SK-N-SH treated with all-trans-retinoic acid at 6 μM for 48 hours (cell line): ENCODE measurements around the gene HJV.

Experiments
- ARNTL ChIP-seq: fragments of 450-650 bp; formaldehyde crosslinking; IDR thresholded peaks from 2 replicates; pipeline ENCODE4 v1.5.0; 2020; ENCODE audit warnings: low read depth, mild to moderate bottlenecking, moderate library complexity, borderline replicate concordance
- CREB5 ChIP-seq: fragments of 250-450 bp; sonication (Bioruptor Pico); IDR thresholded peaks from 2 replicates; pipeline ENCODE4 v1.5.1; 2020; ENCODE audit warnings: low read depth, mild to moderate bottlenecking, moderate library complexity
- ESRRG ChIP-seq: fragments of 250-450 bp; sonication (Bioruptor Pico); IDR thresholded peaks from 2 replicates; pipeline ENCODE4 v1.6.1; 2021; ENCODE audit warnings: mild to moderate bottlenecking
- GLIS3 ChIP-seq: fragments of 250-450 bp; sonication (Bioruptor Pico); IDR thresholded peaks from 2 replicates; pipeline ENCODE4 v1.5.0; 2020; ENCODE audit warnings: mild to moderate bottlenecking, moderate library complexity
- ISL1 ChIP-seq: fragments of 250-450 bp; sonication (Bioruptor Pico); IDR thresholded peaks from 2 replicates; pipeline ENCODE4 v2.1.2; 2022; ENCODE audit warnings: mild to moderate bottlenecking, moderate library complexity
- OSR1 ChIP-seq: fragments of 250-450 bp; sonication (Bioruptor Pico); IDR thresholded peaks from 2 replicates; pipeline ENCODE4 v1.8.0; 2022; ENCODE audit warnings: moderate library complexity, mild to moderate bottlenecking, inconsistent platforms
- POU6F1 ChIP-seq: fragments of 250-450 bp; sonication (Bioruptor Pico); IDR thresholded peaks from 2 replicates; pipeline ENCODE4 v1.8.0; 2021; ENCODE audit warnings: low read depth, mild to moderate bottlenecking, moderate library complexity, borderline replicate concordance
- TOX ChIP-seq: fragments of 250-450 bp; sonication (Bioruptor Pico); IDR thresholded peaks from 2 replicates; pipeline ENCODE4 v1.8.0; 2021; ENCODE audit warnings: mild to moderate bottlenecking, moderate library complexity, borderline replicate concordance
- ZFP3 ChIP-seq: fragments of 250-450 bp; sonication (Bioruptor Pico); IDR thresholded peaks from 2 replicates; pipeline ENCODE4 v1.5.0; 2020; ENCODE audit warnings: mild to moderate bottlenecking, moderate library complexity
- ZFP30 ChIP-seq: fragments of 450-650 bp; formaldehyde crosslinking; IDR thresholded peaks from 2 replicates; pipeline ENCODE4 v1.5.0; 2022; ENCODE audit warnings: mild to moderate bottlenecking, moderate library complexity
- TF ChIP-seq, protein P1 (sequence below): fragments of 250-450 bp; sonication (Bioruptor Pico); IDR thresholded peaks from 2 replicates; pipeline ENCODE4 v1.5.1; 2021; ENCODE audit warnings: mild to moderate bottlenecking, moderate library complexity

- no peak for TF ChIP-seq TOX (CRISPR knock-in tag)
- no peak for TF ChIP-seq ZFP30 (CRISPR knock-in tag)
- no peak for TF ChIP-seq ISL1 (CRISPR knock-in tag)
- no peak for TF ChIP-seq ZFP3
- TF ChIP-seq GLIS3 (CRISPR knock-in tag) = no peak
- no peak for TF ChIP-seq POU6F1
- TF ChIP-seq CREB5 (CRISPR knock-in tag) = no peak
- no peak for TF ChIP-seq ARNTL (CRISPR knock-in tag)
- TF ChIP-seq, protein P1, sequence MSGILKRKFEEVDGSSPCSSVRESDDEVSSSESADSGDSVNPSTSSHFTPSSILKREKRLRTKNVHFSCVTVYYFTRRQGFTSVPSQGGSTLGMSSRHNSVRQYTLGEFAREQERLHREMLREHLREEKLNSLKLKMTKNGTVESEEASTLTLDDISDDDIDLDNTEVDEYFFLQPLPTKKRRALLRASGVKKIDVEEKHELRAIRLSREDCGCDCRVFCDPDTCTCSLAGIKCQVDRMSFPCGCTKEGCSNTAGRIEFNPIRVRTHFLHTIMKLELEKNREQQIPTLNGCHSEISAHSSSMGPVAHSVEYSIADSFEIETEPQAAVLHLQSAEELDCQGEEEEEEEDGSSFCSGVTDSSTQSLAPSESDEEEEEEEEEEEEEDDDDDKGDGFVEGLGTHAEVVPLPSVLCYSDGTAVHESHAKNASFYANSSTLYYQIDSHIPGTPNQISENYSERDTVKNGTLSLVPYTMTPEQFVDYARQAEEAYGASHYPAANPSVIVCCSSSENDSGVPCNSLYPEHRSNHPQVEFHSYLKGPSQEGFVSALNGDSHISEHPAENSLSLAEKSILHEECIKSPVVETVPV = no peak
- no peak for TF ChIP-seq OSR1 (CRISPR knock-in tag)
- TF ChIP-seq ESRRG (CRISPR knock-in tag) = no peak
Observed at GRCh38 chr1:146010126-146010738, 11.3 kb downstream of the HJV start.
